Ascending aorta (tissue), 2 donors: ENCODE data around the gene TBL3. TPM values are rescaled to one million over a fixed set of nuclear protein-coding genes. Genes with fewer than 3 reads are reported as not detected.
"Not testable (repeated sequence)": the region's sequence is repeated elsewhere in the genome, so short reads cannot be mapped to it uniquely, and the experiment has no call there.

Experiments used
- DNase-seq, 2 donors: peaks; one replicate each; pipeline ENCODE4 v3.0.0-alpha.2; 2019; ENCODE audit warnings: low spot score in 2 of 2
- H3K27ac ChIP-seq, 2 donors: fragments of 200-600 bp; sonication (generic); one replicate each; pipeline ENCODE4 v1.5.1; 2016 to 2017; ENCODE audit warnings: mild to moderate bottlenecking in 1 of 2
- H3K27me3 ChIP-seq: fragments of 200-600 bp; sonication (generic); one replicate; pipeline ENCODE4 v1.5.1; 2017
- H3K36me3 ChIP-seq, 2 donors: fragments of 200-600 bp; sonication (generic); one replicate each; pipeline ENCODE4 v1.5.1; 2016
- H3K4me1 ChIP-seq, 2 donors: fragments of 200-600 bp; sonication (generic); one replicate each; pipeline ENCODE4 v1.5.1; 2016 to 2017; ENCODE audit warnings: mild to moderate bottlenecking in 1 of 2
- H3K4me3 ChIP-seq, 2 donors: fragments of 200-600 bp; sonication (generic); one replicate each; pipeline ENCODE4 v1.5.1; 2016 to 2017; ENCODE audit warnings: mild to moderate bottlenecking in 1 of 2
- H3K9me3 ChIP-seq, 2 donors: fragments of 200-600 bp; sonication (generic); one replicate each; pipeline ENCODE4 v1.5.1; 2016
- intact Hi-C: fragments of 100-400 bp; cut with DNase I; formaldehyde crosslinking; loops from one replicate; pipeline ENCODE4 v1.15.1; 2023
- total RNA-seq: library from RNA; depleted of rRNA; stranded (reverse); fragments of >200 nt; gene quantifications from one replicate; pipeline ENCODE4 v1.1.0, GENCODE V29; 2016
- TF ChIP-seq, protein P1 (sequence below), 3 experiments: fragments of 200-600 bp in 2 of 3; fragments of 450-650 bp in 1 of 3; sonication (generic) in 2 of 3; IDR thresholded peaks; one replicate each; pipeline ENCODE4 v1.5.1; 2016 to 2019; ENCODE audit warnings: antibody characterized with exemption in 3 of 3, mild to moderate bottlenecking in 1 of 3, moderate library complexity in 1 of 3

The TBL3 gene
- total RNA-seq, 1 donor from 2014 or later: 55.7 TPM

DNA sequence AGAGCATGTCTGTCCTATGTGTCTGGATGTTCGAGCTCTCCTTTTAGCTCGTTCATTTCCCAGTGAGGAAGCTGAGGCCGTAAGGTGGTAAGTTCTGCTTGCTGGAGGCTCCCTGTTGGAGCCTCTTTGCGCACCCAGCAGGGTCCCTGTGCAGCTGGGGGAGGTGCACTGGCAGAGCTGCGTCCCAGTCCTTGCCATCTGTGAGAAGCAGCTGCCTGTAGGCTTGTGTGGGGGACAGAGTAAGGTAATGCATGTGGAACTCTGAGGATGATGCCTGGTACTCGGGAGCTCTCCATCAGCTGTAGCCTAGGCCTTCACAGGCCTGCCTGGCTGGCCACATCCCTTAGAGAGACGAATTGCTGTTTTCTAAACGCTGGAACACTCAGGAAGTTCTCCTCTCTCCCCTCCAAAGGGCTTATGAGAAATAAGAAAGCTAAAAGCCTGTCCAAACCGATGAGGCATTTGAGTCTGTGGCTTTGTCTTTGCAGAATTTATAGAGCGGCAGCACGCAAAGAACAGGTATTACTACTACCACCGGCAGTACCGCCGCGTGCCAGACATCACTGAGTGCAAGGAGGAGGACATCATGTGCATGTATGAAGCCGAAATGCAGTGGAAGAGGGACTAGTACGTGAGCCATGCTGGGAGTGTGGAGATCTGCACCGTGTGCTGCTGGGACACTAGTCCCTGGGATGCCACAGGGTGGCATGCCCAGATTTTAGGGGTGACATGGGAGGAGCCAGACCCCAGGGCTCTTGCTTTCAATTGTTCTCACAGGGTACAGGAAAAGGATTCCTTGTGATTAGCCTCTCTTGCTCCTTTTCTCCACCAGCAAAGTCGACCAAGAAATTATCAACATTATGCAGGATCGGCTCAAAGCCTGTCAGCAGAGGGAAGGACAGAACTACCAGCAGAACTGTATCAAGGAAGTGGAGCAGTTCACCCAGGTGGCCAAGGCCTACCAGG lies 10.9 kb upstream of the TBL3 start:
- intact Hi-C loops: loop anchor here (10.0 kb wide), 1 partner anchor 554 kb away; the partner anchor contains the start of gene ATP6V0C
- Histone ChIP-seq H3K36me3 (peaks cover 24 to 29% of the 10 kb centered on the region in 2 donors), H3K9me3 (no peaks in the 10 kb centered on the region), H3K27me3 (no peaks in the 10 kb centered on the region), H3K4me3 (peak overlapping the region; percentile 86 to 90), H3K4me1 (peaks cover 3 to 26% of the 10 kb centered on the region in 2 donors), H3K27ac (no peak overlapping the region)
- DNase-seq: no peak
- TF ChIP-seq, protein P1, sequence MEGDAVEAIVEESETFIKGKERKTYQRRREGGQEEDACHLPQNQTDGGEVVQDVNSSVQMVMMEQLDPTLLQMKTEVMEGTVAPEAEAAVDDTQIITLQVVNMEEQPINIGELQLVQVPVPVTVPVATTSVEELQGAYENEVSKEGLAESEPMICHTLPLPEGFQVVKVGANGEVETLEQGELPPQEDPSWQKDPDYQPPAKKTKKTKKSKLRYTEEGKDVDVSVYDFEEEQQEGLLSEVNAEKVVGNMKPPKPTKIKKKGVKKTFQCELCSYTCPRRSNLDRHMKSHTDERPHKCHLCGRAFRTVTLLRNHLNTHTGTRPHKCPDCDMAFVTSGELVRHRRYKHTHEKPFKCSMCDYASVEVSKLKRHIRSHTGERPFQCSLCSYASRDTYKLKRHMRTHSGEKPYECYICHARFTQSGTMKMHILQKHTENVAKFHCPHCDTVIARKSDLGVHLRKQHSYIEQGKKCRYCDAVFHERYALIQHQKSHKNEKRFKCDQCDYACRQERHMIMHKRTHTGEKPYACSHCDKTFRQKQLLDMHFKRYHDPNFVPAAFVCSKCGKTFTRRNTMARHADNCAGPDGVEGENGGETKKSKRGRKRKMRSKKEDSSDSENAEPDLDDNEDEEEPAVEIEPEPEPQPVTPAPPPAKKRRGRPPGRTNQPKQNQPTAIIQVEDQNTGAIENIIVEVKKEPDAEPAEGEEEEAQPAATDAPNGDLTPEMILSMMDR (IDR thresholded peaks at IDR 0.05): no peak

DNA sequence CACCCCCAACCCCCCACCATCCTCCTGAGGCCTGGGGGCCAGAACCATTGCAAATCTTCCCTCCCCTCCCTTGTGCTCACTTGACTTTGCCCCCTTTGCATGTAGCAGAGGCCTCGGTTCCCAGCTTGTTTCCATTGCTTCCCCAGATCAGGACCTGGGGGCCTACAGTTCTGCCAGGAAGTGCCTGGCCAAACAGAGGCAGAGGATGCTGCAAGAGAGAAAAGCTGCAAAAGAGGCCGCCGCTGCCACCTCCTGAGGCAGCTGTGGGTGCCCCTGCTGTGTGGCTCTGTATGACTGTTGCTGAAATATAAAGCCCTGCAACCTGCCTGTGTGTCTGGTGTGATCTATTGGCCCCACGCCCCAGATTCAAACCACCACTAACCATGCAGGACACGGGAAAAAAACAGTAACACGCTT lies 10.2 kb upstream of the TBL3 start:
- Histone ChIP-seq H3K27me3 (no peaks in the 10 kb centered on the region), H3K27ac (no peak overlapping the region), H3K36me3 (peaks cover 24 to 29% of the 10 kb centered on the region in 2 donors), H3K4me3 (no peak overlapping the region), H3K4me1 (peaks cover 3 to 26% of the 10 kb centered on the region in 2 donors), H3K9me3 (no peaks in the 10 kb centered on the region)
- DNase-seq: no peak
- intact Hi-C loops: loop anchor here (10.0 kb wide), 1 partner anchor 553 kb away; the partner anchor contains the start of gene ATP6V0C
- TF ChIP-seq, protein P1 (IDR thresholded peaks at IDR 0.05): no peak

DNA sequence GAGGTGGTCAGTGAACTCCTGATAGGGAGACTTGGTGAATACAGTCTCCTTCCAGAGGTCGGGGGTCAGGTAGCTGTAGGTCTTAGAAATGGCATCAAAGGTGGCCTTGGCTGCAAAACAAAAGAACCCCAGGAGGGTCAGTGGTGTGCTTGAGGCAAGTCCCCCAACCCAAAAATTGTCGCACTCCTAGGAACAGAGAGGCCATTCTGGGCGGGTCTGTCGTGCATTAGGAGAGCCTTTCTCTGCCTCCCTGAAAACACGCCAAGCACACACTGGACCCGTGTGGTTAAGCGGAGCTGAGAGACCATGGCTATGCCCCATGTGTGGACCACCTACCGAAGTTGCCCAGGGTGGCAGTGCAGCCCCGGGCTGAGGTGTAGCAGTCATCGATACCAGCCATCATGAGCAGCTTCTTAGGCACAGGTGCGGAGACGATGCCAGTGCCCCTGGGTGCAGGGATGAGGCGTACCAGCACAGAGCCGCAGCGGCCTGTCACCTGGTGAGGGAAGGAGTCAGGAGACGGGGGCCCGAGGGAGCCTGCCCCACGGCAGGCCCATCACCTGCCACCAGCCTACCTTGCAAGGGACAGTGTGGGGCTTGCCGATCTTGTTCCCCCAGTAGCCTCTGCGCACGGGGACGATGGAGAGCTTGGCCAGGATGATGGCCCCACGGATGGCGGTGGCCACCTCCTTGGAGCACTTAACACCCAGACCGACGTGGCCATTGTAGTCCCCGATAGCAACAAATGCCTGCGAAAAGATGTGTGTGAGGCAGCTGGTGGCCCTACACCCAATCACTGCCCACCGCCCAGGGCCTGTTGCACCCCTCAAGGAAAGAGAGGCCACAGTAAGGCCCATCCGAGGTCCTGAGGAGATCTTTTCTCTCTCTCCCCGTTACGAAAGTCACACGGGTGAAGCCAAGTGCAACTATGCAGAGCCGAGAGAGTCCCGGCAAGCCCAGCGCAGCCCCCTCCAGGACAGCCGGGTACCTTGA lies 9.4 kb upstream of the TBL3 start:
- DNase-seq, H3K4me3 ChIP-seq, H3K27ac ChIP-seq, H3K9me3 ChIP-seq, H3K27me3 ChIP-seq: not testable (repeated sequence)
- intact Hi-C loops: loop anchor here (10.0 kb wide), 1 partner anchor 552 kb away; the partner anchor contains the start of gene ATP6V0C
- peaks cover 3 to 26% of the 10 kb centered on the region in 2 donors for H3K4me1 ChIP-seq
- peaks cover 24 to 29% of the 10 kb centered on the region in 2 donors for H3K36me3 ChIP-seq

GRCh38 chr16:1963806-1964505 lies 7.9 kb upstream of the TBL3 start:
- no peaks in the 10 kb centered on the region for H3K9me3 ChIP-seq
- H3K27me3 ChIP-seq: no peaks in the 10 kb centered on the region
- intact Hi-C loops: loop anchor here (10.0 kb wide), 1 partner anchor 551 kb away; the partner anchor contains the start of gene ATP6V0C
- no peak for DNase-seq
- H3K4me1 ChIP-seq: peaks cover 3 to 24% of the 10 kb centered on the region in 2 donors
- H3K4me3 ChIP-seq: peak overlapping the region; percentile 92 to 94
- H3K36me3 ChIP-seq: peaks cover 24 to 29% of the 10 kb centered on the region in 2 donors
- TF ChIP-seq, protein P1 (IDR thresholded peaks at IDR 0.05): no peak
- peak overlapping the region; percentile 99 for H3K27ac ChIP-seq

DNA sequence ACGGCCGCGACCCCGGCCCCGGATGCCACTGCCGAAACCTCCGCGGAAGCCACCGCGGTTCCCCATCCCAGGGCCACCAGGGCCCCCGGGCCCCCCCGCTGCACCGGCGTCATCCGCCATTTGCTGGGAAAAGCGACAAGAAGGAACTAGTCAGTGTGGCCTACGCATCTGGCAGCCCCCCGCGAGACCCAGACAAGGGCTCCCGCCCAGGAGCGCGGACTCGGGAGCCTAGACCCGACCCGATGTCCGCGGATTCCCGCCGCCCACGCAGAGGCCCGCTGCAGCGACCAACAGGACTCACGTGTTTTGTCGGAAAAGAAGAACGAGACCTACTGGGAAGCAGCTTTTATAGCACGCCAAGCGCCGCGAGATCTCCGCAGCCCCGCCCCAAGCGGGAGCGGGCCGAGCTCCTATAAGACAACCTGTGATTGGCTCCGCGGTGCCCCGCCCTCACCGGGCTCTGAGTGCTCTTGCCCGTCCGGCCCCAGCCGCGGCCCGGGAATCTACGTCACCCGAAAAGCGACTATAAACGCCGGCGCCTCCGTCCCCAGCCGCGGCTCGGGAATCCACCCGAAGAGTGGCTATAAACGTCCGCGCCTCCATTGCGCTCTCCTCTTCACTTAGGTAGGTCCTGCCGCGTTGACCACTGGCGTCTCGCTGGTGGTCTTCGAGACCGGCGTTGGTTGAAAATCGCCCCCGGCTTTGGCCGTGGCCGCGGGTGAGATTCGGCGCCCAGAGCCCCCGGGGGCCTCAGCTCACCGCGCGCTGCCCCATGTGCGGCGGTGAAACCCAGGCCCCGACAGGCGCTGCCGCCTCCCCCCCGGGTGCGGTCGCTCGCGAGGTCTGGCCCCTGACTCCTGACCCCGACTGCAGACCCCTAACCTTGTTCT lies 7.1 kb upstream of the TBL3 start, which contains the start of gene RPS2:
Gene RPS2, minus strand, starts transcription at position 321 of the 890 bp plus-strand sequence. Its CDS starts 201 bp downstream, at position 120.
- Histone ChIP-seq H3K36me3 (peaks cover 24 to 29% of the 10 kb centered on the region in 2 donors), H3K27ac (peak within 1 kb of the TSS; percentile 99), H3K27me3 (no peaks in the 10 kb centered on the region), H3K4me1 (peaks cover 3 to 21% of the 10 kb centered on the region in 2 donors), H3K9me3 (no peaks in the 10 kb centered on the region), H3K4me3 (peak within 1 kb of the TSS; percentile 92 to 94)
- intact Hi-C loops: loop anchor here (10.0 kb wide), 1 partner anchor 550 kb away; the partner anchor contains the start of gene ATP6V0C
- TF ChIP-seq, protein P1 (IDR thresholded peaks at IDR 0.05): no peak
- DNase-seq: peak; percentile 94 to 100
